Vagina (tissue), 2 donors: ENCODE results near the gene CYP51A1.

Experiments used
- CTCF ChIP-seq, 3 experiments: fragments of 450-650 bp in 2 of 3; fragments of 200-600 bp in 1 of 3; sonication (generic) in 1 of 3; IDR thresholded peaks; one replicate each; pipeline ENCODE4 v1.5.1; 2017 to 2019; ENCODE audit warnings: antibody characterized with exemption in 3 of 3, mild to moderate bottlenecking in 2 of 3, moderate library complexity in 2 of 3
- POLR2A ChIP-seq, 2 donors: fragments of 450-650 bp; IDR thresholded peaks; one replicate each; pipeline ENCODE4 v1.6.1; 2017; ENCODE audit warnings: antibody characterized with exemption in 2 of 2, mild to moderate bottlenecking in 2 of 2, moderate library complexity in 2 of 2
- POLR2AphosphoS5 ChIP-seq, 2 donors: sonication (generic); formaldehyde crosslinking; IDR thresholded peaks; one replicate each; pipeline ENCODE4 v1.9.0; 2017; ENCODE audit warnings: antibody characterized with exemption in 2 of 2, mild to moderate bottlenecking in 2 of 2, low read depth in 1 of 2; ENCODE audit not compliant: insufficient read depth in 1 of 2

GRCh38 chr7:92075455-92076158, 58.7 kb downstream of the CYP51A1 start:
- TF ChIP-seq CTCF (IDR thresholded peaks at IDR 0.05) (no peak), POLR2A (IDR thresholded peaks at IDR 0.05) (no peak), POLR2AphosphoS5 (IDR thresholded peaks at IDR 0.05; ENCODE audit: insufficient read depth in 1 of 2, low read depth in 1 of 2) (no peak)
